ENCODE measurements around the gene FAM185A. TPM values are rescaled to one million over a fixed set of nuclear protein-coding genes. Genes with fewer than 3 reads are reported as not detected.

The FAM185A gene
- total RNA-seq, 2 donors from 2014 or later, result 8.7 to 11.3 TPM

Other genes starting within 250 kb of the FAM185A start
- gene RASA4B, start 231.2 kb upstream of the FAM185A start, total RNA-seq, result 10 to 100 TPM; 14.1 to 23.3 TPM
- 10 to 100 TPM; 21.4 to 45.7 TPM for gene UPK3BL2, start 205.3 kb upstream of the FAM185A start, total RNA-seq
- gene SPDYE2, start 197.8 kb upstream of the FAM185A start, total RNA-seq, result not detected
- gene POLR2J3, start 176.4 kb upstream of the FAM185A start, total RNA-seq, result 100 to 1,000 TPM in 1 of 2 donors, 10 to 100 TPM in 1; 76.6 to 101 TPM
- 10 to 100 TPM; 29.6 to 62.9 TPM for gene RASA4, start 132.2 kb upstream of the FAM185A start, total RNA-seq
- gene UPK3BL1, start 106.2 kb upstream of the FAM185A start, total RNA-seq, result 10 to 100 TPM; 37.5 to 55.6 TPM
- not detected for gene SPDYE2B, start 98.7 kb upstream of the FAM185A start, total RNA-seq
- gene POLR2J2, start 77.3 kb upstream of the FAM185A start, total RNA-seq, result 10 to 100 TPM; 25.9 to 34.1 TPM
- gene LRRC17, start 164.0 kb downstream of the FAM185A start, total RNA-seq, result not detected

Data from activated T-helper 17 cell treated with anti-CD3 and anti-CD28 coated beads, Interleukin-2, amount 50 U/mL, for 72 hours (primary cell).